ENCODE measurements around the gene LAMB4. TPM values are rescaled to one million over a fixed set of nuclear protein-coding genes. Genes with fewer than 3 reads are reported as not detected.

Gene LAMB4
- polyA plus RNA-seq, 2 of the 4 experiments (the other 2 are of a cell fraction) = 0.13 to 0.19 TPM

- FAIRE-seq (no peak), ATAC-seq (no peak), DNase-seq (ENCODE audit: low read depth in 1 of 2, low spot score in 1 of 2) (no peak)
- Histone ChIP-seq H3K4me3 (no peak overlapping the region), H3K4me2 (no peak overlapping the region), H3K9me3 (no peaks in the 10 kb centered on the region), H3K27ac (no peak overlapping the region), H3K4me1 (peaks cover 27% of the 10 kb centered on the region)
- no peak for TF ChIP-seq HOXB5 (CRISPR knock-in tag; IDR thresholded peaks at IDR 0.05)
- TF ChIP-seq TP53 (CRISPR knock-in tag; IDR thresholded peaks at IDR 0.05) = no peak
- TF ChIP-seq ZSCAN20 (CRISPR knock-in tag; IDR thresholded peaks at IDR 0.05) = no peak
- TF ChIP-seq JUN (IDR thresholded peaks at IDR 0.05) = no peak
- TF ChIP-seq ZC3H11A (IDR thresholded peaks at IDR 0.05) = no peak
- TF ChIP-seq KDM1A (IDR thresholded peaks at IDR 0.05; ENCODE audit: low read depth) = no peak
- TF ChIP-seq EP300 (IDR thresholded peaks at IDR 0.05) = no peak
- no peak for TF ChIP-seq RARB (CRISPR knock-in tag; IDR thresholded peaks at IDR 0.05)
- TF ChIP-seq CBX2 (IDR thresholded peaks at IDR 0.05; ENCODE audit: borderline replicate concordance, low read depth) = no peak
- TF ChIP-seq, protein P1, sequence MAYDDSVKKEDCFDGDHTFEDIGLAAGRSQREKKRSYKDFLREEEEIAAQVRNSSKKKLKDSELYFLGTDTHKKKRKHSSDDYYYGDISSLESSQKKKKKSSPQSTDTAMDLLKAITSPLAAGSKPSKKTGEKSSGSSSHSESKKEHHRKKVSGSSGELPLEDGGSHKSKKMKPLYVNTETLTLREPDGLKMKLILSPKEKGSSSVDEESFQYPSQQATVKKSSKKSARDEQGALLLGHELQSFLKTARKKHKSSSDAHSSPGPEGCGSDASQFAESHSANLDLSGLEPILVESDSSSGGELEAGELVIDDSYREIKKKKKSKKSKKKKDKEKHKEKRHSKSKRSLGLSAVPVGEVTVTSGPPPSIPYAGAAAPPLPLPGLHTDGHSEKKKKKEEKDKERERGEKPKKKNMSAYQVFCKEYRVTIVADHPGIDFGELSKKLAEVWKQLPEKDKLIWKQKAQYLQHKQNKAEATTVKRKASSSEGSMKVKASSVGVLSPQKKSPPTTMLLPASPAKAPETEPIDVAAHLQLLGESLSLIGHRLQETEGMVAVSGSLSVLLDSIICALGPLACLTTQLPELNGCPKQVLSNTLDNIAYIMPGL (CRISPR knock-in tag; IDR thresholded peaks at IDR 0.05; ENCODE audit: borderline replicate concordance) = no peak
- no peak for TF ChIP-seq HOXA7 (CRISPR knock-in tag; IDR thresholded peaks at IDR 0.05)
- no peak for TF ChIP-seq POLR2A (IDR thresholded peaks at IDR 0.05; ENCODE audit: low read length)
- no peak for TF ChIP-seq ATOH8 (CRISPR knock-in tag; IDR thresholded peaks at IDR 0.05; ENCODE audit: low read depth)
- no peak for TF ChIP-seq CTCF (IDR thresholded peaks at IDR 0.05)
- no peak for TF ChIP-seq MYC (IDR thresholded peaks at IDR 0.05; ENCODE audit: borderline replicate concordance, low read length)
- no peak for TF ChIP-seq GATA3 (IDR thresholded peaks at IDR 0.05; ENCODE audit: borderline replicate concordance)
- no peak for TF ChIP-seq KDM5A (IDR thresholded peaks at IDR 0.05)
- no peak for TF ChIP-seq HOXB13 (CRISPR knock-in tag; IDR thresholded peaks at IDR 0.05; ENCODE audit: low read depth)
- TF ChIP-seq, protein P2, sequence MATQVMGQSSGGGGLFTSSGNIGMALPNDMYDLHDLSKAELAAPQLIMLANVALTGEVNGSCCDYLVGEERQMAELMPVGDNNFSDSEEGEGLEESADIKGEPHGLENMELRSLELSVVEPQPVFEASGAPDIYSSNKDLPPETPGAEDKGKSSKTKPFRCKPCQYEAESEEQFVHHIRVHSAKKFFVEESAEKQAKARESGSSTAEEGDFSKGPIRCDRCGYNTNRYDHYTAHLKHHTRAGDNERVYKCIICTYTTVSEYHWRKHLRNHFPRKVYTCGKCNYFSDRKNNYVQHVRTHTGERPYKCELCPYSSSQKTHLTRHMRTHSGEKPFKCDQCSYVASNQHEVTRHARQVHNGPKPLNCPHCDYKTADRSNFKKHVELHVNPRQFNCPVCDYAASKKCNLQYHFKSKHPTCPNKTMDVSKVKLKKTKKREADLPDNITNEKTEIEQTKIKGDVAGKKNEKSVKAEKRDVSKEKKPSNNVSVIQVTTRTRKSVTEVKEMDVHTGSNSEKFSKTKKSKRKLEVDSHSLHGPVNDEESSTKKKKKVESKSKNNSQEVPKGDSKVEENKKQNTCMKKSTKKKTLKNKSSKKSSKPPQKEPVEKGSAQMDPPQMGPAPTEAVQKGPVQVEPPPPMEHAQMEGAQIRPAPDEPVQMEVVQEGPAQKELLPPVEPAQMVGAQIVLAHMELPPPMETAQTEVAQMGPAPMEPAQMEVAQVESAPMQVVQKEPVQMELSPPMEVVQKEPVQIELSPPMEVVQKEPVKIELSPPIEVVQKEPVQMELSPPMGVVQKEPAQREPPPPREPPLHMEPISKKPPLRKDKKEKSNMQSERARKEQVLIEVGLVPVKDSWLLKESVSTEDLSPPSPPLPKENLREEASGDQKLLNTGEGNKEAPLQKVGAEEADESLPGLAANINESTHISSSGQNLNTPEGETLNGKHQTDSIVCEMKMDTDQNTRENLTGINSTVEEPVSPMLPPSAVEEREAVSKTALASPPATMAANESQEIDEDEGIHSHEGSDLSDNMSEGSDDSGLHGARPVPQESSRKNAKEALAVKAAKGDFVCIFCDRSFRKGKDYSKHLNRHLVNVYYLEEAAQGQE (IDR thresholded peaks at IDR 0.05) = no peak
- TF ChIP-seq FOXS1 (CRISPR knock-in tag; IDR thresholded peaks at IDR 0.05) = no peak
- POLR2A ChIA-PET = no interaction called here
- WGBS (ENCODE audit: missing lambda C conversion rate) = 96% methylated on average over 6 of the region's 6 CpGs
- CTCF ChIA-PET = interaction anchor here (0.9 to 2.0 kb wide), 5 partner anchors 8 to 41 kb away, joined by 3 to 7 read pairs (median 4); no protein-coding TSS in a partner anchor
Observed at GRCh38 chr7:108024538-108024937, 105.6 kb downstream of the LAMB4 start.

DNA sequence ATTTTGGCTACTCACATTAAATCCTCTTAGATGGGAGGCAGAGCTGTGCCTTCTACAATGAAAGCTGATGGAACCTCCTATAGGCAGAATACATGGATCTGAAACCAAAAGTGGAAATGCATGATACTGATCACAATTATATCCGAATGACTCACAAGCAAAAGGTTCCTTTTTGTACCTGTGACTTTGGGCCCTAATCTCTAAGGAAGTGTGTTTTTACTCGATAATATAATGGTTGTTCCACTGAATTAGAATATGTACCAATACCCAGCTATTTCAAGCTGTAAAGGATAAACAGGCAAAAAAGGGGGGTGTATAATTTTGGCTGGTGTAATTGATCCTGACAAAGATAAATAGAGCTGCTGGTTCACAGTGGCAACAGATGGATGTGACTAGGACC lies 109.6 kb downstream of the LAMB4 start:
- DNase-seq (ENCODE audit: low read depth in 1 of 2, low spot score in 1 of 2) = no peak
- ChIA-PET POLR2A (no interaction called here), CTCF (interaction anchor here (2.1 kb wide), 1 partner anchor 20 kb away, joined by 9 read pairs; no protein-coding TSS in a partner anchor)
- Histone ChIP-seq H3K4me3 (no peak overlapping the region), H3K4me1 (peaks cover 34% of the 10 kb centered on the region), H3K4me2 (no peak overlapping the region), H3K27ac (no peak overlapping the region), H3K9me3 (no peaks in the 10 kb centered on the region)
- 97% methylated on average over 2 of the region's 2 CpGs for WGBS (ENCODE audit: missing lambda C conversion rate)
- no peak for FAIRE-seq
- no peak for ATAC-seq
- TF ChIP-seq POLR2A (IDR thresholded peaks at IDR 0.05; ENCODE audit: low read length) (no peak), MAX (IDR thresholded peaks at IDR 0.05) (no peak), RARB (CRISPR knock-in tag; IDR thresholded peaks at IDR 0.05) (no peak), MYC (IDR thresholded peaks at IDR 0.05; ENCODE audit: borderline replicate concordance, low read length) (no peak), E2F6 (IDR thresholded peaks at IDR 0.05; ENCODE audit: borderline replicate concordance, low read depth) (no peak), KDM5A (IDR thresholded peaks at IDR 0.05) (no peak), ZFP36 (IDR thresholded peaks at IDR 0.05; ENCODE audit: borderline replicate concordance, partially characterized antibody) (no peak)
- TF ChIP-seq, protein P3, sequence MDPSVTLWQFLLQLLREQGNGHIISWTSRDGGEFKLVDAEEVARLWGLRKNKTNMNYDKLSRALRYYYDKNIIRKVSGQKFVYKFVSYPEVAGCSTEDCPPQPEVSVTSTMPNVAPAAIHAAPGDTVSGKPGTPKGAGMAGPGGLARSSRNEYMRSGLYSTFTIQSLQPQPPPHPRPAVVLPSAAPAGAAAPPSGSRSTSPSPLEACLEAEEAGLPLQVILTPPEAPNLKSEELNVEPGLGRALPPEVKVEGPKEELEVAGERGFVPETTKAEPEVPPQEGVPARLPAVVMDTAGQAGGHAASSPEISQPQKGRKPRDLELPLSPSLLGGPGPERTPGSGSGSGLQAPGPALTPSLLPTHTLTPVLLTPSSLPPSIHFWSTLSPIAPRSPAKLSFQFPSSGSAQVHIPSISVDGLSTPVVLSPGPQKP (IDR thresholded peaks at IDR 0.05; ENCODE audit: low read depth, low read length) = no peak
- TF ChIP-seq, protein P4, sequence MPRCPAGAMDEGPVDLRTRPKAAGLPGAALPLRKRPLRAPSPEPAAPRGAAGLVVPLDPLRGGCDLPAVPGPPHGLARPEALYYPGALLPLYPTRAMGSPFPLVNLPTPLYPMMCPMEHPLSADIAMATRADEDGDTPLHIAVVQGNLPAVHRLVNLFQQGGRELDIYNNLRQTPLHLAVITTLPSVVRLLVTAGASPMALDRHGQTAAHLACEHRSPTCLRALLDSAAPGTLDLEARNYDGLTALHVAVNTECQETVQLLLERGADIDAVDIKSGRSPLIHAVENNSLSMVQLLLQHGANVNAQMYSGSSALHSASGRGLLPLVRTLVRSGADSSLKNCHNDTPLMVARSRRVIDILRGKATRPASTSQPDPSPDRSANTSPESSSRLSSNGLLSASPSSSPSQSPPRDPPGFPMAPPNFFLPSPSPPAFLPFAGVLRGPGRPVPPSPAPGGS (IDR thresholded peaks at IDR 0.05) = no peak

All from A549 (cell line).